Spleen (tissue), 11 donors: Measurements from ENCODE around the gene LILRA2. TPM values are rescaled to one million over a fixed set of nuclear protein-coding genes. Genes with fewer than 3 reads are reported as not detected.

Source experiments
- DNase-seq: peaks from one replicate; pipeline ENCODE4 v3.0.0-alpha.2; 2020
- H3K27ac ChIP-seq, 8 donors: fragments of 200-600 bp; sonication (generic) in 7 of 8; 1 replicate in 4 of 8; 2 replicates in 4 of 8; pipeline versions ENCODE4 v1.5.0 to v1.8.0; 2016 to 2021; ENCODE audit warnings: inconsistent platforms in 4 of 8, mild to moderate bottlenecking in 4 of 8, moderate library complexity in 1 of 8
- H3K27me3 ChIP-seq, 7 donors: fragments of 200-600 bp; sonication (generic) in 6 of 7; replicated peaks in 1 of 7; 1 replicate in 4 of 7; 2 replicates in 3 of 7; pipeline versions ENCODE4 v1.5.0 to v1.8.0; 2016 to 2021; ENCODE audit warnings: inconsistent platforms in 3 of 7, mild to moderate bottlenecking in 1 of 7
- H3K36me3 ChIP-seq, 6 donors: fragments of 200-600 bp; sonication (generic) in 5 of 6; 1 replicate in 4 of 6; 2 replicates in 2 of 6; pipeline versions ENCODE4 v1.5.0 to v1.8.0; 2016 to 2021; ENCODE audit warnings: inconsistent platforms in 2 of 6
- H3K4me1 ChIP-seq, 6 donors: fragments of 200-600 bp; sonication (generic) in 5 of 6; 1 replicate in 3 of 6; 2 replicates in 3 of 6; pipeline versions ENCODE4 v1.5.0 to v1.8.0; 2016 to 2021; ENCODE audit warnings: inconsistent platforms in 3 of 6
- H3K4me3 ChIP-seq, 8 donors: fragments of 200-600 bp; sonication (generic) in 7 of 8; 1 replicate in 4 of 8; 2 replicates in 4 of 8; pipeline versions ENCODE4 v1.5.0 to v1.8.0; 2016 to 2021; ENCODE audit warnings: inconsistent platforms in 4 of 8, mild to moderate bottlenecking in 4 of 8, moderate library complexity in 2 of 8
- H3K9me3 ChIP-seq, 8 donors: fragments of 200-600 bp; sonication (generic) in 7 of 8; 1 replicate in 4 of 8; 2 replicates in 4 of 8; pipeline versions ENCODE4 v1.5.0 to v1.8.0; 2016 to 2021; ENCODE audit warnings: inconsistent platforms in 4 of 8
- POLR2A ChIP-seq, 3 donors: fragments of 450-650 bp; IDR thresholded peaks; one replicate each; pipeline ENCODE4 v1.5.1; 2017; ENCODE audit warnings: antibody characterized with exemption in 3 of 3, mild to moderate bottlenecking in 1 of 3
- POLR2AphosphoS5 ChIP-seq, 3 donors: sonication (generic); formaldehyde crosslinking; IDR thresholded peaks; one replicate each; pipeline ENCODE4 v1.5.1; 2017; ENCODE audit warnings: antibody characterized with exemption in 3 of 3
- WGBS, 5 donors: extraction: QIAGEN DNeasy Blood & Tissue Kit in 3 of 5; methylation state at CpG; one replicate each; pipeline versions ENCODE4 v1.1.5 to v1.1.7; 2013 to 2018; 5-methylcytosine and 5-hydroxymethylcytosine counted together
- intact Hi-C: fragments of 100-400 bp; cut with DNase I; formaldehyde crosslinking; loops from one replicate; pipeline ENCODE4 v1.15.0; 2023; ENCODE audit warnings: low total_unique reads
- polyA plus RNA-seq, 3 donors: library from polyadenylated mRNA; stranded (reverse); fragments of 200-250 nt; gene quantifications; one replicate each; pipeline ENCODE4 v1.2.1, GENCODE V29; 2013
- total RNA-seq, 7 donors: library from RNA; depleted of rRNA in 3 of 7; stranded (reverse); fragments of >200 nt in 3 of 7; fragmentation: NEBNext Ultra II Directional in 4 of 7; extraction: Animal tissue kit (Norgen Biotek cat#: 25700) in 4 of 7; gene quantifications; one replicate each; pipeline versions ENCODE4 v1.1.0 to v1.2.1, GENCODE V29; 2016 to 2021
- TF ChIP-seq, protein P1 (sequence below), 11 experiments: fragments of 200-600 bp in 7 of 11; fragments of 450-650 bp in 4 of 11; sonication (generic) in 4 of 11; IDR thresholded peaks in 8 of 11; conservative IDR thresholded peaks in 3 of 11; 1 replicate in 7 of 11; 2 replicates in 4 of 11; pipeline versions ENCODE4 v1.4.0 to v1.8.0; 2016 to 2021; ENCODE audit warnings: antibody characterized with exemption in 11 of 11, inconsistent platforms in 4 of 11, mild to moderate bottlenecking in 1 of 11
- donor health status: healthy with polysubstance abuse.
- donor health status: DM: no; HTN: no; CAD: no; lungs with moderate emphysema.
- donor health status: DM: no; HTN: no; CAD: no.
- donor health status: Bipolar disorder and iron deficiency.
- donor health status: healthy.
- donor health status: DM: no; HTN: no; CAD: no.
- donor health status: DM: yes; HTN: yes; CAD: no.

The LILRA2 gene
- total and polyA plus RNA-seq, 10 donors, result 7.2 to 77.8 (median 46.1) TPM

- H3K9me3 ChIP-seq, result no peaks in the 10 kb centered on the region
- 78 to 92% (median 83%) methylated on average over 8 to 9 of the region's 9 CpGs for WGBS, 5 donors
- intact Hi-C loops, result no loop called here
- DNase-seq, result no peak
- peaks cover 0 to 20% (median 6%) of the 10 kb centered on the region in 6 donors for H3K4me1 ChIP-seq
- no peak for TF ChIP-seq POLR2AphosphoS5 (IDR thresholded peaks at IDR 0.05)
- no peak for TF ChIP-seq POLR2A (IDR thresholded peaks at IDR 0.05)
- TF ChIP-seq, protein P1, sequence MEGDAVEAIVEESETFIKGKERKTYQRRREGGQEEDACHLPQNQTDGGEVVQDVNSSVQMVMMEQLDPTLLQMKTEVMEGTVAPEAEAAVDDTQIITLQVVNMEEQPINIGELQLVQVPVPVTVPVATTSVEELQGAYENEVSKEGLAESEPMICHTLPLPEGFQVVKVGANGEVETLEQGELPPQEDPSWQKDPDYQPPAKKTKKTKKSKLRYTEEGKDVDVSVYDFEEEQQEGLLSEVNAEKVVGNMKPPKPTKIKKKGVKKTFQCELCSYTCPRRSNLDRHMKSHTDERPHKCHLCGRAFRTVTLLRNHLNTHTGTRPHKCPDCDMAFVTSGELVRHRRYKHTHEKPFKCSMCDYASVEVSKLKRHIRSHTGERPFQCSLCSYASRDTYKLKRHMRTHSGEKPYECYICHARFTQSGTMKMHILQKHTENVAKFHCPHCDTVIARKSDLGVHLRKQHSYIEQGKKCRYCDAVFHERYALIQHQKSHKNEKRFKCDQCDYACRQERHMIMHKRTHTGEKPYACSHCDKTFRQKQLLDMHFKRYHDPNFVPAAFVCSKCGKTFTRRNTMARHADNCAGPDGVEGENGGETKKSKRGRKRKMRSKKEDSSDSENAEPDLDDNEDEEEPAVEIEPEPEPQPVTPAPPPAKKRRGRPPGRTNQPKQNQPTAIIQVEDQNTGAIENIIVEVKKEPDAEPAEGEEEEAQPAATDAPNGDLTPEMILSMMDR (IDR thresholded peaks at IDR 0.05 in 8 of 11, conservative IDR thresholded peaks at IDR 0.05 in 3 of 11), result no peak
- peaks cover 0 to 47% (median 0%) of the 10 kb centered on the region in 7 donors for H3K27me3 ChIP-seq
- no peaks in the 10 kb centered on the region for H3K36me3 ChIP-seq
- H3K4me3 ChIP-seq, result no peak overlapping the region
- no peak overlapping the region for H3K27ac ChIP-seq
These were observed 36.6 kb upstream of the LILRA2 start for GRCh38 chr19:54536956-54537355.

- Histone ChIP-seq H3K9me3 (no peaks in the 10 kb centered on the region), H3K27me3 (peaks cover 0 to 9% (median 0%) of the 10 kb centered on the region in 7 donors), H3K27ac (no peak overlapping the region), H3K4me3 (no peak overlapping the region), H3K4me1 (no peaks in the 10 kb centered on the region), H3K36me3 (no peaks in the 10 kb centered on the region)
- 57 to 71% (median 63%) methylated on average over 2 of the region's 2 CpGs for WGBS, 5 donors
- no peak for DNase-seq
- TF ChIP-seq, protein P1 (IDR thresholded peaks at IDR 0.05 in 8 of 11, conservative IDR thresholded peaks at IDR 0.05 in 3 of 11), result no peak
- TF ChIP-seq POLR2AphosphoS5 (IDR thresholded peaks at IDR 0.05) (no peak), POLR2A (IDR thresholded peaks at IDR 0.05) (no peak)
- intact Hi-C loops, result no loop called here
These were observed 31.9 kb upstream of the LILRA2 start for GRCh38 chr19:54541712-54542111.

DNA sequence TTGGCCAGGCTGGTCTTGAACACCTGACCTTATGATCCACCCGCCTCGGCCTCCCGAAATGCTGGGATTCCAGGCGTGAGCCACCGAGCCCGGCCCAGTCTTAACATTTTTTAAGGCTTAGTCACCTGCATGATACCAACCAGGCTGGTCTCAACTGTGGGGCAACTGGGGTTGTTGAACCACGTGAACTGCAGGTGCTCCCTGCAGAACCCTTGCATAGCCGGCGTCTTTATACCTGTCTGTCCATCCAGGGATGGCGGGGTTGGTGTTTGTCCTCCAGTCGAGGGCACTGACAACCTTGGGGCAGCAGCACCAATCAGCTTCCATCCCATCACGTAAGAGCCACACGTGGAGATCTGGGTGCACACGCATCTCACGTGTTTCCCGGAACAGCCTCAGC, 24.8 kb upstream of the LILRA2 start:
- 79 to 94% (median 89%) methylated on average over 6 to 16 of the region's 16 CpGs for WGBS, 5 donors
- intact Hi-C loops, result no loop called here
- no peak for DNase-seq
- no peak overlapping the region for H3K4me3 ChIP-seq
- peaks cover 0 to 14% (median 11%) of the 10 kb centered on the region in 6 donors for H3K4me1 ChIP-seq
- H3K36me3 ChIP-seq, result no peaks in the 10 kb centered on the region
- TF ChIP-seq POLR2AphosphoS5 (IDR thresholded peaks at IDR 0.05) (no peak), POLR2A (IDR thresholded peaks at IDR 0.05) (no peak)
- TF ChIP-seq, protein P1 (IDR thresholded peaks at IDR 0.05 in 8 of 11, conservative IDR thresholded peaks at IDR 0.05 in 3 of 11), result no peak
- peaks cover 0 to 28% (median 0%) of the 10 kb centered on the region in 7 donors for H3K27me3 ChIP-seq
- no peak overlapping the region for H3K27ac ChIP-seq
- H3K9me3 ChIP-seq, result no peaks in the 10 kb centered on the region

DNA sequence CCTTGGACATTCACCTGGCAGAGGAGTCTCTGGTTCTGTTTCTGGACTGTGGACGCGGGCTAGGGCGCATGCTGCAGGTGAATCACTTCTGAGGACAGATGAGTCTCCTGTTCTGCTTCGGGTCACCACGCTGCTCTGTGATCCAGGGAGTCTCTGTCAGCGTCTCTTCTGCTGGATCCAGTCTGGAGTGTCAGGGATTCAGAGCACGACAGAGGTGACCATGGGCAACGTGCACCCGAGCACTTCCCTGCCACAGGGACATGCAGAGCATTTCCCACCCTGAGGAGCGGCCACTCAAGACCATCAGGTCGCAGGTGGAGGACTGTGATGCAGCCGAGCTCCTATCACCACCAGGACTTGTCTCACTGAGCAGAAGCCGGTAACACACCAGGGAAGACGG, 24.4 kb upstream of the LILRA2 start:
- 79 to 92% (median 79%) methylated on average over 10 to 14 of the region's 14 CpGs for WGBS, 5 donors
- Histone ChIP-seq H3K27ac (no peak overlapping the region), H3K9me3 (no peaks in the 10 kb centered on the region), H3K36me3 (no peaks in the 10 kb centered on the region), H3K4me3 (no peak overlapping the region), H3K4me1 (peaks cover 0 to 14% (median 11%) of the 10 kb centered on the region in 6 donors), H3K27me3 (peaks cover 0 to 32% (median 0%) of the 10 kb centered on the region in 7 donors)
- TF ChIP-seq POLR2A (IDR thresholded peaks at IDR 0.05) (no peak), POLR2AphosphoS5 (IDR thresholded peaks at IDR 0.05) (no peak)
- TF ChIP-seq, protein P1 (IDR thresholded peaks at IDR 0.05 in 8 of 11, conservative IDR thresholded peaks at IDR 0.05 in 3 of 11), result no peak
- DNase-seq, result no peak
- intact Hi-C loops, result no loop called here
